Gastroesophageal sphincter (tissue), 4 donors: ENCODE results near the gene C8G. TPM values are rescaled to one million over a fixed set of nuclear protein-coding genes. Genes with fewer than 3 reads are reported as not detected.

Experiments used
- ATAC-seq: fragments of 150-250 bp; one replicate; pipeline ENCODE4 v1.9.1; 2016; ENCODE audit warnings: mild to moderate bottlenecking, moderate library complexity
- H3K27ac ChIP-seq, 4 donors: fragments of 200-600 bp; sonication (generic) in 3 of 4; 1 replicate in 3 of 4; 2 replicates in 1 of 4; pipeline ENCODE4 v1.5.1; 2016 to 2019
- H3K27me3 ChIP-seq: fragments of 200-600 bp; sonication (generic); one replicate; pipeline ENCODE4 v1.5.1; 2019
- H3K36me3 ChIP-seq, 2 donors: fragments of 200-600 bp; sonication (generic); one replicate each; pipeline ENCODE4 v1.5.1; 2019; ENCODE audit warnings: control low read depth in 1 of 2
- H3K4me1 ChIP-seq, 3 donors: fragments of 200-600 bp; sonication (generic); 1 replicate in 2 of 3; 2 replicates in 1 of 3; pipeline ENCODE4 v1.5.1; 2016 to 2019; ENCODE audit warnings: control low read depth in 2 of 3
- H3K4me3 ChIP-seq, 2 donors: fragments of 200-600 bp; sonication (generic); one replicate each; pipeline ENCODE4 v1.5.1; 2019; ENCODE audit warnings: mild to moderate bottlenecking in 1 of 2, moderate library complexity in 1 of 2
- H3K9me3 ChIP-seq, 3 donors: fragments of 200-600 bp; sonication (generic); one replicate each; pipeline ENCODE4 v1.5.1; 2017 to 2019; ENCODE audit warnings: control low read depth in 2 of 3
- CTCF ChIP-seq, 4 experiments: fragments of 200-600 bp in 2 of 4; fragments of 450-650 bp in 2 of 4; sonication (generic) in 1 of 4; IDR thresholded peaks; one replicate each; pipeline ENCODE4 v1.5.1; 2017 to 2019; ENCODE audit warnings: antibody characterized with exemption in 4 of 4, mild to moderate bottlenecking in 2 of 4, moderate library complexity in 2 of 4
- EP300 ChIP-seq: sonication (generic); formaldehyde crosslinking; IDR thresholded peaks from one replicate; pipeline ENCODE4 v1.6.1; 2017; ENCODE audit warnings: antibody characterized with exemption, mild to moderate bottlenecking
- POLR2A ChIP-seq, 2 donors: fragments of 450-650 bp; IDR thresholded peaks; one replicate each; pipeline ENCODE4 v1.6.1; 2017; ENCODE audit warnings: antibody characterized with exemption in 2 of 2, mild to moderate bottlenecking in 2 of 2, moderate library complexity in 1 of 2
- POLR2AphosphoS5 ChIP-seq: sonication (generic); formaldehyde crosslinking; IDR thresholded peaks from one replicate; pipeline ENCODE4 v1.6.1; 2017; ENCODE audit warnings: antibody characterized with exemption
- WGBS, 2 donors: methylation state at CpG; one replicate each; pipeline ENCODE4 v1.1.5; 2018; ENCODE audit warnings: low coverage in 1 of 2; 5-methylcytosine and 5-hydroxymethylcytosine counted together
- total RNA-seq, 4 donors: library from RNA; depleted of rRNA; stranded (reverse); fragments of >200 nt; gene quantifications; one replicate each; pipeline ENCODE4 v1.1.0, GENCODE V29; 2016

C8G gene
- total RNA-seq, 4 donors from 2014 or later: not detected

DNA sequence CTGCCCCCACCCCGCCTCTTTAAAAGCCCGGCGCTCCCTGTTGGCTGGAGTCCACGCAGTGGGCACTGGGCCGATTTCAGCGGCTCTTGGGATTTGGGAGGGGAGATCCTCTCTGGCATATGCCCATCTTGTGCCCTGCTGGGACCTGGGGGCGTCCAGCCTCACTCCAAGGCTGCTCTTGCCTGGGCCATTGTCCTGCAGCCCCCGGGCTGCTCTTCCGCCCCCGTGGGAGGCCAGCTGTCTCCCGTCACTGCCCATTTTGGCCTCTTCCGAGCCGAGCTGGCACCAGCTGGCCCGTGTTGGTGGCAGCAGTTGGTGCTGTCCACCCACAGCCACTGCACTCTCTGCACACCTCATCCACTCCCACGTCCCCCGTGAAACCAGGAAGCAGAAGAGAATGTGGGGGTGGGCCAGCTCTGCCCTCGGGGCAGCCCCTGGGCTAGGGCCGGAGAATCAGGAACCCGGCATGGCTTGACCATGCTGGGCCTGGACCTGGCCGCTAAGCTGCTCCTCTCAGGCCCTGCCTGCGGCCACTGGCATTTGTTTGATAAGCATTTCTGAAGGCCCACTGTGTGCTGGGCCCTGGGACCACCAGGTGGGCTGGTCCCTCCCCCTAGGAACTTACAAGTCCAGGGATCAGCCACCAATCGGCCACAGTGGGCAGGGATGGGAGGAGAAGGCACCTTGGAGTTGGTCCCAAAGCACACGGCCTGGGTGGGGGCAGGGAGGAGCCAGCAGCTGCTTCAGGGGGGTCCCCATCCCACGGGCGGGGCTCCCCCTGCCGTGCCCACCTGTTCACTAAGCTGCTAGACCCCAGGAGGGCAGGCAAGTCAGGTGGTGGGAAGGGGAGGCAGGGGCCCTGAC, 2.2 kb downstream of the C8G start:
- ATAC-seq: no peak
- Histone ChIP-seq H3K4me1 (peaks cover 0 to 55% (median 25%) of the 10 kb centered on the region in 3 donors), H3K4me3 (no peak overlapping the region), H3K36me3 (peaks cover 0 to 11% of the 10 kb centered on the region in 2 donors), H3K27ac (no peak overlapping the region), H3K9me3 (no peaks in the 10 kb centered on the region), H3K27me3 (no peaks in the 10 kb centered on the region)
- TF ChIP-seq POLR2AphosphoS5: no peak
- no peak for TF ChIP-seq EP300
- no peak for TF ChIP-seq CTCF (IDR thresholded peaks at IDR 0.05)
- no peak for TF ChIP-seq POLR2A (IDR thresholded peaks at IDR 0.05)
- 62% methylated on average over 3 of the region's 26 CpGs; no CpG with 5 or more reads in 1 of the 2 donors for WGBS, 2 donors

DNA sequence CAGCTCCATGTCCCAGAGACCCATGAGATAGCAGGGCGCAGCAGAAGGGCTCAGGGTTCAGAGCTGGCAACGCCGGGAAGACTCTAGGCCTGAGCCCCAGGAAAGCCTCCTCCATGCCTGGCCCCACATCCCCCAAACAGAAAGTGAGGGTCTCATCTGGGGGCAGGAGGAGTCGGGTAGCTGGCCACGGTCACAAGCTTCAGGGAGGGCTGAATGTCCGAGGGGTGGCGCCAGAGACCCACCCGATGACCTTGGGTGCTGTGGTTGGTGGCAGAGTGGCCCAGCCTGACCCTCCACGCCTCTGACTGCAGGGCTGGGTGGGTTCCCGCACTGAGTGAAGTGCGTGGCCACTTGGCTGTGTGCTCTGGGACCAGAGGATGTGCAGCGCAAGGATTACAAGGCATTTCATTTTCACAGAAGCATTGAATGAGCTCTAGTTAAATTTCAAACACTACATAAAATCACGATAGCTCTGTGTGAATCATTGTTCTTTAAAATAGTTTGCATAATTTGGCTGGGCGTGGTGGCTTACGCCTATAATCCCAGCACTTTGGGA, 3.0 kb downstream of the C8G start:
- Histone ChIP-seq H3K4me3 (no peak overlapping the region), H3K4me1 (peaks cover 0 to 47% (median 20%) of the 10 kb centered on the region in 3 donors), H3K27me3 (no peaks in the 10 kb centered on the region), H3K9me3 (no peaks in the 10 kb centered on the region), H3K27ac (peak overlapping the region in 1 of 4 donors; percentile 29), H3K36me3 (peaks cover 0 to 3% of the 10 kb centered on the region in 2 donors)
- peak in 2 of 4 experiments; percentile 23 to 50 for TF ChIP-seq CTCF (IDR thresholded peaks at IDR 0.05)
- TF ChIP-seq POLR2AphosphoS5: no peak
- 45 to 54% methylated on average over 4 of the region's 15 CpGs for WGBS, 2 donors
- no peak for ATAC-seq

DNA sequence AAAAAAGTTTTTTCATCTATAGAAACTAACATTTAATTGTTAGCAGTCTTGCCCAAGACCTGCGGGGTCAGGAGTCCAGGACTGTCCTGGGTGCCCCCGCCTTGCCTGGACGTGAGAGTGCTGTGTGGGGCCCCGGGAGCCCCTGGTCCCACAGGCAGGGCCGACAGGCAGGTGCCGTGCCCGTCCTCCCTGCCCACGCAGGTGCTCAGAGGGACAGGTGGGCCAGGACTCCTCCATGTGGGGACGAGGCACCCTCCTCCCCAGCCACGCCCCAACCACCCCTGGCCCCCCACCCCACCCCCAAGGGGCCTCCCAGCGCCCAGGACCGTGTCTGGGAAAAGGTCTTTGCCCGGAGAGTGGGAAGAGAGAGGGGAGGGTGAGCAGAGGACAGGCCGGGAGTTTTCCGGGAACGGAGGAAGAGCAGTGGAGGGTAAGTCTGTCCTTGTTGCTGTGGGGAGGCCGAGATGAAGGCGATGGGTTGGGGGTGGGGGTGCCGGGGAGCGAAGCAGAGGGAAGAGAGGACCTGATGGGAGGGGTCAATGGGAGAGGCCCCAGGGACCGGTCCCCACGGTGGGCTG, 4.3 kb downstream of the C8G start:
- WGBS, 2 donors: 0% methylated on average over 2 of the region's 22 CpGs; no CpG with 5 or more reads in 1 of the 2 donors
- no peaks in the 10 kb centered on the region for H3K9me3 ChIP-seq
- peak overlapping the region; percentile 45 to 77 for H3K4me3 ChIP-seq
- no peak for TF ChIP-seq POLR2AphosphoS5
- TF ChIP-seq EP300: no peak
- TF ChIP-seq POLR2A (IDR thresholded peaks at IDR 0.05): no peak
- no peak for TF ChIP-seq CTCF (IDR thresholded peaks at IDR 0.05)
- H3K4me1 ChIP-seq: peaks cover 0 to 38% (median 12%) of the 10 kb centered on the region in 3 donors
- H3K27me3 ChIP-seq: no peaks in the 10 kb centered on the region
- no peaks in the 10 kb centered on the region for H3K36me3 ChIP-seq
- H3K27ac ChIP-seq: peak overlapping the region; percentile 37 to 91 (median 91)
- no peak for ATAC-seq

- Histone ChIP-seq H3K27me3 (no peaks in the 10 kb centered on the region), H3K27ac (peak overlapping the region; percentile 37 to 91 (median 91)), H3K36me3 (no peaks in the 10 kb centered on the region), H3K4me1 (peaks cover 0 to 34% (median 9%) of the 10 kb centered on the region in 3 donors), H3K4me3 (peak overlapping the region; percentile 45 to 77), H3K9me3 (no peaks in the 10 kb centered on the region)
- no CpG with 5 or more reads among the region's 63 CpGs for WGBS, 2 donors
- peak; percentile 92 for ATAC-seq
- TF ChIP-seq POLR2AphosphoS5 (no peak), POLR2A (IDR thresholded peaks at IDR 0.05) (peak; percentile 56 to 72), CTCF (IDR thresholded peaks at IDR 0.05) (peak in 3 of 4 experiments; percentile 27 to 35 (median 34)), EP300 (no peak)
Observed at GRCh38 chr9:136949817-136950655, 5.0 kb downstream of the C8G start.
